GM12878 (cell line): ENCODE data around the gene IZUMO1R. TPM values are rescaled to one million over a fixed set of nuclear protein-coding genes. Genes with fewer than 3 reads are reported as not detected.

ENCODE experiments used
- ATF2 ChIP-seq: IDR thresholded peaks from 2 replicates; pipeline ENCODE4 v1.6.1; 2012; ENCODE audit warnings: low read length, inconsistent platforms
- ATF7 ChIP-seq: fragments of 450-650 bp; IDR thresholded peaks from 2 replicates; pipeline ENCODE4 v1.6.1; 2016; ENCODE audit warnings: low read depth, mild to moderate bottlenecking
- BACH1 ChIP-seq: fragments of 450-650 bp; IDR thresholded peaks from 2 replicates; pipeline ENCODE4 v1.6.1; 2017; ENCODE audit warnings: mild to moderate bottlenecking, borderline replicate concordance
- BMI1 ChIP-seq: fragments of 450-650 bp; IDR thresholded peaks from 2 replicates; pipeline ENCODE4 v1.6.1; 2016; ENCODE audit warnings: mild to moderate bottlenecking, moderate library complexity, borderline replicate concordance
- CBFB ChIP-seq: IDR thresholded peaks from 2 replicates; pipeline ENCODE4 v1.6.1; 2016; ENCODE audit warnings: antibody characterized with exemption, low read depth
- CEBPB ChIP-seq, 2 experiments: fragments of 150-350 bp in 1 of 2; IDR thresholded peaks; 2 replicates each; pipeline ENCODE4 v1.6.1; 2012 to 2014; ENCODE audit warnings: low read depth in 2 of 2, low read length in 2 of 2, borderline replicate concordance in 1 of 2, inconsistent platforms in 1 of 2
- CHD2 ChIP-seq: IDR thresholded peaks from 2 replicates; pipeline ENCODE4 v1.6.1; 2011; ENCODE audit warnings: low read depth, low read length, improper control_type of control experiment, borderline replicate concordance
- EP300 ChIP-seq, 2 experiments: fragments of 150-350 bp in 1 of 2; IDR thresholded peaks; 2 replicates each; pipeline ENCODE4 v1.6.1; 2011 to 2012; ENCODE audit warnings: low read depth in 2 of 2, low read length in 2 of 2, borderline replicate concordance in 1 of 2, improper control_type of control experiment in 1 of 2, inconsistent platforms in 1 of 2; ENCODE audit not compliant: control insufficient read depth in 1 of 2
- ETV6 ChIP-seq, 2 experiments: fragments of 450-650 bp in 1 of 2; IDR thresholded peaks in 1 of 2; conservative IDR thresholded peaks in 1 of 2; 2 replicates each; pipeline ENCODE4 v1.6.1; 2014; ENCODE audit warnings: antibody characterized with exemption in 1 of 2, borderline replicate concordance in 1 of 2, low read depth in 1 of 2, mild to moderate bottlenecking in 1 of 2, moderate library complexity in 1 of 2
- IKZF2 ChIP-seq, 2 experiments: fragments of 450-650 bp; IDR thresholded peaks; 2 replicates each; pipeline ENCODE4 v1.6.1; 2017; ENCODE audit warnings: mild to moderate bottlenecking in 2 of 2, moderate library complexity in 2 of 2
- JUNB ChIP-seq: IDR thresholded peaks from 2 replicates; pipeline ENCODE4 v1.6.1; 2016; ENCODE audit warnings: antibody characterized with exemption, mild to moderate bottlenecking
- KLF5 ChIP-seq: fragments of 450-650 bp; IDR thresholded peaks from 2 replicates; pipeline ENCODE4 v1.6.1; 2014; ENCODE audit warnings: mild to moderate bottlenecking; ENCODE audit not compliant: partially characterized antibody
- MEF2A ChIP-seq: IDR thresholded peaks from 2 replicates; pipeline ENCODE4 v1.6.1; 2011; ENCODE audit warnings: low read depth, mild to moderate bottlenecking, low read length, moderate library complexity; ENCODE audit not compliant: insufficient read depth
- MLLT1 ChIP-seq: fragments of 450-650 bp; IDR thresholded peaks from 2 replicates; pipeline ENCODE4 v1.6.1; 2016; ENCODE audit warnings: mild to moderate bottlenecking
- MXI1 ChIP-seq: fragments of 150-350 bp; IDR thresholded peaks from 2 replicates; pipeline ENCODE4 v1.6.1; 2011; ENCODE audit warnings: low read depth, mild to moderate bottlenecking, inconsistent platforms, low read length, improper control_type of control experiment
- NBN ChIP-seq: fragments of 450-650 bp; IDR thresholded peaks from 2 replicates; pipeline ENCODE4 v1.6.1; 2016
- NFIC ChIP-seq: IDR thresholded peaks from 2 replicates; pipeline ENCODE4 v1.6.1; 2012; ENCODE audit warnings: low read depth, mild to moderate bottlenecking, inconsistent platforms, low read length, moderate library complexity
- NFYA ChIP-seq: IDR thresholded peaks from 2 replicates; pipeline ENCODE4 v1.6.1; 2011; ENCODE audit warnings: low read depth, mild to moderate bottlenecking, low read length, improper control_type of control experiment, borderline replicate concordance
- RAD51 ChIP-seq: fragments of 450-650 bp; IDR thresholded peaks from 2 replicates; pipeline ENCODE4 v1.6.1; 2016; ENCODE audit warnings: moderate library complexity, mild to moderate bottlenecking, inconsistent platforms
- RELA ChIP-seq: fragments of 450-650 bp; IDR thresholded peaks from 2 replicates; pipeline ENCODE4 v1.8.0; 2014; ENCODE audit warnings: borderline replicate concordance; ENCODE audit not compliant: partially characterized antibody
- SRF ChIP-seq, 2 experiments: IDR thresholded peaks; 2 replicates each; pipeline ENCODE4 v1.6.1; 2011; ENCODE audit warnings: low read depth in 2 of 2, low read length in 2 of 2, mild to moderate bottlenecking in 1 of 2, moderate library complexity in 1 of 2
- TCF12 ChIP-seq: IDR thresholded peaks from 2 replicates; pipeline ENCODE4 v1.6.1; 2011; ENCODE audit warnings: low read depth, mild to moderate bottlenecking, low read length
- TCF7 ChIP-seq: IDR thresholded peaks from 2 replicates; pipeline ENCODE4 v1.6.1; 2014; ENCODE audit warnings: antibody characterized with exemption, borderline replicate concordance
- ZNF24 ChIP-seq: fragments of 450-650 bp; IDR thresholded peaks from 2 replicates; pipeline ENCODE4 v1.6.1; 2017; ENCODE audit warnings: antibody characterized with exemption, mild to moderate bottlenecking
- polyA plus RNA-seq, 11 experiments: library from polyadenylated mRNA; depleted of rRNA in 4 of 11; unstranded in 6 of 11; stranded (reverse) in 5 of 11; fragments of >200 nt; fragmentation: Nextera tagmentation in 4 of 11; fragmentation: Illumina TruSeq in 1 of 11; extraction: Ambion mirVana in 4 of 11; extraction: Trizol in 1 of 11; gene quantifications; 1 replicate in 1 of 11; 2 replicates in 10 of 11; pipeline versions ENCODE4 v1.2.1 to v1.2.3, GENCODE V29; 2011 to 2016; ENCODE audit warnings: inconsistent platforms in 2 of 11, missing spikeins in 2 of 11, low read depth in 1 of 11
- total RNA-seq, 4 experiments: library from RNA; depleted of rRNA in 3 of 4; stranded (reverse); fragments of >200 nt in 3 of 4; fragmentation: Illumina TruSeq in 1 of 4; extraction: Trizol in 1 of 4; gene quantifications; 2 replicates each; pipeline versions ENCODE4 v1.2.1 to v1.2.3, GENCODE V29; 2013 to 2021
- TF ChIP-seq, protein P1 (sequence below): IDR thresholded peaks from 2 replicates; pipeline ENCODE4 v1.6.1; 2011; ENCODE audit warnings: low read depth, low read length, improper control_type of control experiment, borderline replicate concordance
- TF ChIP-seq, protein P2 (sequence below): fragments of 450-650 bp; IDR thresholded peaks from 2 replicates; pipeline ENCODE4 v1.6.1; 2017; ENCODE audit warnings: low read depth, mild to moderate bottlenecking, moderate library complexity

IZUMO1R gene
- total and polyA plus RNA-seq, 10 of the 15 experiments (the other 5 are each of a cell fraction or from before 2014, with no cell fraction given) = not detected

DNA sequence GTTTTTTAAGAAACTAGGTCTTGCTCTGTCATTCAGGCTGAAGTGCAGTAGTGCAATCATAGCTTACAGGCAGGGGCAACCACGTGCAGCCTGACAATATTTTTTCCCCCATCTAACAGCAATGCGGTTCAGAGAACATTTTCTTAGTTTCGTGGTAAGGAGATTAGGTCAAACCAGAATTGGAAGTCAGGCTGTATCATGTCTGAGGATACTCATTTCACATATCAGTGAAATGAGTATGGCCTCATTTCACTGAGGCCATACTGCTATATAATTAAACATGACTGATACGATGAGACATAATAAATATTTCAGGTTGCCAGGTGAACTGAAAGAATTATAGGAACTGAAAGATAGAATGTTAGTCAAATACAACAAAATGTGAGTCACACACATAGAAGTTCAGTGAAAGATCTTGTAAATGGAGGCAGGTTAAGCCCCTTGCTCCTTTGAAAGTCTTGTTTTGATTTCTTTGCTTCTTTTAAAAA lies 32.5 kb upstream of the IZUMO1R start (continued):
- peak; percentile 24; the same call in 1 of the 2 replicates for TF ChIP-seq MXI1
- peak; percentile 34 for TF ChIP-seq KLF5
- TF ChIP-seq TCF7 = peak; percentile 37; the same call in 1 of the 2 replicates
- no peak for TF ChIP-seq BMI1
- peak; percentile 92 for TF ChIP-seq ATF2
- TF ChIP-seq MEF2A = peak; percentile 46; the same call in 1 of the 2 replicates
- TF ChIP-seq CEBPB (IDR thresholded peaks at IDR 0.05; ENCODE audit: borderline replicate concordance in 1 of 2, low read depth in 2 of 2, low read length in 2 of 2) = peak in 1 of 2 experiments; percentile 86; a peak in 1 of 4 replicates
- TF ChIP-seq IKZF2 (IDR thresholded peaks at IDR 0.05) = peak; percentile 68 to 79
- TF ChIP-seq NFIC = peak; percentile 97
- no peak for TF ChIP-seq NFYA
- TF ChIP-seq, protein P1, sequence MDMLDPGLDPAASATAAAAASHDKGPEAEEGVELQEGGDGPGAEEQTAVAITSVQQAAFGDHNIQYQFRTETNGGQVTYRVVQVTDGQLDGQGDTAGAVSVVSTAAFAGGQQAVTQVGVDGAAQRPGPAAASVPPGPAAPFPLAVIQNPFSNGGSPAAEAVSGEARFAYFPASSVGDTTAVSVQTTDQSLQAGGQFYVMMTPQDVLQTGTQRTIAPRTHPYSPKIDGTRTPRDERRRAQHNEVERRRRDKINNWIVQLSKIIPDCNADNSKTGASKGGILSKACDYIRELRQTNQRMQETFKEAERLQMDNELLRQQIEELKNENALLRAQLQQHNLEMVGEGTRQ = peak; percentile 14; the same call in 1 of the 2 replicates
- TF ChIP-seq RAD51 = peak; percentile 73
- TF ChIP-seq EP300 (IDR thresholded peaks at IDR 0.05; ENCODE audit: borderline replicate concordance in 1 of 2, control insufficient read depth in 1 of 2, low read depth in 2 of 2, low read length in 2 of 2) = peak; percentile 88 to 91; a peak in 3 of 4 replicates
- TF ChIP-seq ZNF24 = no peak
- peak; percentile 99 for TF ChIP-seq JUNB
- TF ChIP-seq TCF12 = 0 out of 2 replicates have a peak, but pooled peaks have one; percentile 33
- TF ChIP-seq RELA = peak; percentile 22
- peak; percentile 73 for TF ChIP-seq CBFB
- 0 out of 2 replicates have a peak, but pooled peaks have one; percentile 22 for TF ChIP-seq NBN
- no peak for TF ChIP-seq MLLT1
- peak in 1 of 2 experiments; percentile 88; a peak in 2 of 4 replicates for TF ChIP-seq ETV6 (conservative IDR thresholded peaks at IDR 0.05 in 1 of 2, IDR thresholded peaks at IDR 0.05 in 1 of 2; ENCODE audit: borderline replicate concordance in 1 of 2, low read depth in 1 of 2)
- peak; percentile 36; the same call in 1 of the 2 replicates for TF ChIP-seq BACH1
- TF ChIP-seq SRF (IDR thresholded peaks at IDR 0.05; ENCODE audit: low read depth in 2 of 2, low read length in 2 of 2) = 0 out of 4 replicates have a peak, but pooled peaks of 1 of the 2 experiments have one; percentile 5
- TF ChIP-seq, protein P2, sequence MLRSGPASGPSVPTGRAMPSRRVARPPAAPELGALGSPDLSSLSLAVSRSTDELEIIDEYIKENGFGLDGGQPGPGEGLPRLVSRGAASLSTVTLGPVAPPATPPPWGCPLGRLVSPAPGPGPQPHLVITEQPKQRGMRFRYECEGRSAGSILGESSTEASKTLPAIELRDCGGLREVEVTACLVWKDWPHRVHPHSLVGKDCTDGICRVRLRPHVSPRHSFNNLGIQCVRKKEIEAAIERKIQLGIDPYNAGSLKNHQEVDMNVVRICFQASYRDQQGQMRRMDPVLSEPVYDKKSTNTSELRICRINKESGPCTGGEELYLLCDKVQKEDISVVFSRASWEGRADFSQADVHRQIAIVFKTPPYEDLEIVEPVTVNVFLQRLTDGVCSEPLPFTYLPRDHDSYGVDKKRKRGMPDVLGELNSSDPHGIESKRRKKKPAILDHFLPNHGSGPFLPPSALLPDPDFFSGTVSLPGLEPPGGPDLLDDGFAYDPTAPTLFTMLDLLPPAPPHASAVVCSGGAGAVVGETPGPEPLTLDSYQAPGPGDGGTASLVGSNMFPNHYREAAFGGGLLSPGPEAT = peak; percentile 38; the same call in 1 of the 2 replicates
- peak; percentile 82 for TF ChIP-seq ATF7
- 0 out of 2 replicates have a peak, but pooled peaks have one; percentile 37 for TF ChIP-seq CHD2
